ENCODE data around the gene STRIT1.
"Not testable (repeated sequence)": the region's sequence is repeated elsewhere in the genome, so short reads cannot be mapped to it uniquely, and the experiment has no call there.

The STRIT1 gene

GRCh38 chr3:155313300-155313699 is 19.8 kb upstream of the STRIT1 start:
- no peak for DNase-seq (ENCODE audit: low spot score)

DNA sequence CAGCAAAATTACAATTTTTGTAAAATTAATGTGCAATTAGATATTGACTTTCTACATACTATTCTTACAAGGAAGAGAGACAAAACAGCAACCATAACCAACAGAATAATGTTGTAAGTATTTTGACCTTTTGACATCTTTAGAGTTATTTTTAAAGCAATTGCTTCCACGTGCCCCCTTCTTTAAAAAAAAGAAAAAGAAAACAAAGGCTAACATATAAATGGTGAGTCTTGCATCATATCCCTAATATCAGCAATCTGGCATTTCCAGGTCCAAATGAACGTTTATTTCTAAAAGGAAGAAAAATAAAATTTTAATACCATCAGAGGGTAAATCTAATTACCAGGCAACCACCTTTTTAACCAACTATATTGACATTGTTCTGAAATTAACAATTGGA is 19.3 kb upstream of the STRIT1 start:
- DNase-seq (ENCODE audit: low spot score) = no peak

- DNase-seq (ENCODE audit: low spot score) = no peak
Measured at GRCh38 chr3:155309581-155309980, 16.1 kb upstream of the STRIT1 start.

GRCh38 chr3:155308831-155309230 is 15.3 kb upstream of the STRIT1 start:
- DNase-seq (ENCODE audit: low spot score) = no peak

DNA sequence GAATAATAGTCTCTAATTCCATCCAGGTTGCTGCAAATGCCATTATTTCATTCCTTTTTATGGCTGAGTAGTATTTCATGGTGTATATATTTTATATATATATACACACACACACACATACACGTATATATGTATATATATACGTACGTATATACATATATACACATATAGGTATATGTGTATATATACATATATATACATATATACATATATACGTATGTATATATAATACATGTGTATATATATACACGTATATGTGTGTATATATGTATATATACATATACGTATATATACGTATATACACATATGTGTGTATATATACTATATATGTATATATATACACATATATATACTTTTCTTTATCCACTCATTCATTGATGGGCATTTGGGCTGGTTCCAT is 13.7 kb upstream of the STRIT1 start:
- no peak for DNase-seq (ENCODE audit: low spot score)

- DNase-seq (ENCODE audit: low spot score) = no peak
Measured at GRCh38 chr3:155304394-155304793, 10.9 kb upstream of the STRIT1 start.

- DNase-seq (ENCODE audit: low spot score) = no peak
Measured at GRCh38 chr3:155303540-155304097, 10.1 kb upstream of the STRIT1 start.

GRCh38 chr3:155302891-155303290 is 9.4 kb upstream of the STRIT1 start:
- DNase-seq (ENCODE audit: low spot score) = no peak

- DNase-seq (ENCODE audit: low spot score) = no peak
Measured at GRCh38 chr3:155302481-155302880, 9.0 kb upstream of the STRIT1 start.

GRCh38 chr3:155297100-155297499 is 3.6 kb upstream of the STRIT1 start:
- no peak for DNase-seq (ENCODE audit: low spot score)

DNA sequence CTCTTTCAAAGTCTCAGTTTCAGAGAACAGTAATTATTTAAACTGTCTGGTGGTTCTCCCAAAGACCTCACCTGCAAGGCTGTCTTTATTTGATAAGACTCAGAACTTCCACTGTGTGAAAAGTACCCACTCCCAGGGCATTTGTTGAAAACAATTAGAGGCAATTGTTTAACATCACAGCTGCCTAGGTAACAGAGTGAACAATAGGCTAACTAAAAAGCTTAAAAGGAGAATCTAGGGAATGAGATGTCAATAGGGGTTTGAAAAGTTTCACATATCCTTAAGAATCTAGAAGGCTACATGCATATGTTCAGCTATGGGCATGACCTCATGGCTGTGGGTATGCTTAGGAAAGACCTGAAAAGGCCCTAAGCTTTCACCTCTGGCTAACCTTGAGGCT is 2.9 kb upstream of the STRIT1 start:
- DNase-seq (ENCODE audit: low spot score) = no peak

- DNase-seq (ENCODE audit: low spot score) = no peak
Measured at GRCh38 chr3:155292693-155293092, 790 bp downstream of the STRIT1 start.

DNA sequence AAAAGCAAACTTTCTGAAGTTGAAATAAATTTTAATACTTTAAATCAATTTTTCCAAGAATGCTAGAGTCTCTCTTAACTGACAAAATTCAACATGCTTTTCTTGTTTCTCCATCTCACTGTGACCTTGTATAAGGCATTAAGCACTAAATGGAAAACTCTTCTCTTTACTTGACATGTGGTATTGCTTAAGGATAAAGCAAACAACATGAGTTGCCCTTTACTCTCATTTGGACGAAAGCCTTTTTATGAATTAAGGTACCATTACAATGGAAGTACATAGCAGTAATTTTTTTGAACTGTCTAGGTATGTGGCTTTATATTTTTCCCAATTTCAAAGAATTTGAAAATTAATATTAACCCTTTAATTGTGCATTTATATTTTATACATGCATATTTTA is 1.4 kb downstream of the STRIT1 start:
- no peak for DNase-seq (ENCODE audit: low spot score)

GRCh38 chr3:155286736-155287135 is 6.7 kb downstream of the STRIT1 start:
- DNase-seq (ENCODE audit: low spot score) = no peak

GRCh38 chr3:155285936-155286335 is 7.5 kb downstream of the STRIT1 start:
- DNase-seq (ENCODE audit: low spot score) = no peak

- DNase-seq (ENCODE audit: low spot score) = no peak
Measured at GRCh38 chr3:155283092-155284056, 10.1 kb downstream of the STRIT1 start.

GRCh38 chr3:155282385-155283091 is 10.9 kb downstream of the STRIT1 start:
- DNase-seq (ENCODE audit: low spot score) = no peak

DNA sequence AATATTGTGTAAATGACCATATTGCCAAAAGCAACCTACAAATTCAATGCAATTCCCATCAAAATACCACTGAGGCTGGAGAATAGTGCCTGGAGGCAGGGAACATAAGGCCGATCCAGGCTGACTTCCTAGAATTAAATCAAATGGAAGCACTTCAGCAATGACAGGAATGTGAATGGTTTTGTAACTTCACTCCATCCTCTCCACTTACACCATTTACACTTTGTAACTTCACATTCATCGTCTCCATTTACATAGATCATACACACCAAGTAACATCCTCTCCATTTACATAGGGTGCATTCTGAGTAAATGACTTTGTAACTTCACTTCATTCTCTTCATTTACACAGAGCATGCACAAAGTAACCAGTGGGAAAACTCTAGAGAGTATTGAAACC is 11.6 kb downstream of the STRIT1 start:
- no peak for DNase-seq (ENCODE audit: low spot score)

GRCh38 chr3:155276089-155276488 is 17.4 kb downstream of the STRIT1 start:
- not testable (repeated sequence) for DNase-seq (ENCODE audit: low spot score)

GRCh38 chr3:155275159-155275754 is 18.2 kb downstream of the STRIT1 start:
- DNase-seq (ENCODE audit: low spot score) = not testable (repeated sequence)

GRCh38 chr3:155274435-155274834 is 19.0 kb downstream of the STRIT1 start:
- not testable (repeated sequence) for DNase-seq (ENCODE audit: low spot score)

GRCh38 chr3:155271343-155271613 is 22.2 kb downstream of the STRIT1 start:
- no peak for DNase-seq (ENCODE audit: low spot score)
